ENCODE data around the gene UBE2J2. TPM values are rescaled to one million over a fixed set of nuclear protein-coding genes. Genes with fewer than 3 reads are reported as not detected.

The UBE2J2 gene
- total and polyA plus RNA-seq, 4 donors, result 36.0 to 57.4 (median 47.1) TPM

- Histone ChIP-seq H3K4me1 (ENCODE audit: control insufficient read depth in 5 of 5, insufficient read depth in 5 of 5, low read length in 5 of 5) (peaks cover 0 to 10% (median 0%) of the 10 kb centered on the region in 5 donors), H3K4me3 (no peak overlapping the region), H3K9me3 (ENCODE audit: control insufficient read depth in 4 of 4, insufficient read depth in 3 of 4, low read length in 3 of 4) (peaks cover 0 to 4% (median 0%) of the 10 kb centered on the region in 4 donors), H3K9ac (ENCODE audit: insufficient read depth in 1 of 2, low read length in 2 of 2) (no peak overlapping the region), H3K27me3 (ENCODE audit: control insufficient read depth in 3 of 3, insufficient read depth in 3 of 3, low read length in 2 of 3) (no peaks in the 10 kb centered on the region), H3K36me3 (ENCODE audit: control insufficient read depth in 4 of 4, insufficient read depth in 4 of 4, low read length in 4 of 4) (peaks cover 6 to 45% (median 12%) of the 10 kb centered on the region in 4 donors), H3K27ac (ENCODE audit: low read depth in 1 of 2, low read length in 1 of 2) (no peak overlapping the region)
- no peak for TF ChIP-seq CTCF (IDR thresholded peaks at IDR 0.05; ENCODE audit: control extremely low read depth, extremely low read depth)
- WGBS, 2 donors, result 86 to 90% methylated on average over 10 of the region's 10 CpGs
- DNase-seq (no peak), ATAC-seq (ENCODE audit: insufficient read depth, low FRiP score) (no peak)
These were observed 8.8 kb downstream of the UBE2J2 start for GRCh38 chr1:1264868-1265272.

- Histone ChIP-seq H3K4me3 (no peak overlapping the region), H3K9me3 (ENCODE audit: control insufficient read depth in 4 of 4, insufficient read depth in 3 of 4, low read length in 3 of 4) (peaks cover 0 to 5% (median 0%) of the 10 kb centered on the region in 4 donors), H3K27me3 (ENCODE audit: control insufficient read depth in 3 of 3, insufficient read depth in 3 of 3, low read length in 2 of 3) (no peaks in the 10 kb centered on the region), H3K9ac (ENCODE audit: insufficient read depth in 1 of 2, low read length in 2 of 2) (no peak overlapping the region), H3K27ac (ENCODE audit: low read depth in 1 of 2, low read length in 1 of 2) (no peak overlapping the region), H3K4me1 (ENCODE audit: control insufficient read depth in 5 of 5, insufficient read depth in 5 of 5, low read length in 5 of 5) (peaks cover 0 to 12% (median 0%) of the 10 kb centered on the region in 5 donors), H3K36me3 (ENCODE audit: control insufficient read depth in 4 of 4, insufficient read depth in 4 of 4, low read length in 4 of 4) (peaks cover 6 to 51% (median 13%) of the 10 kb centered on the region in 4 donors)
- 88 to 91% methylated on average over 9 of the region's 9 CpGs for WGBS, 2 donors
- no peak for DNase-seq
- ATAC-seq (ENCODE audit: insufficient read depth, low FRiP score), result no peak
- TF ChIP-seq CTCF (IDR thresholded peaks at IDR 0.05; ENCODE audit: control extremely low read depth, extremely low read depth), result no peak
These were observed 9.6 kb downstream of the UBE2J2 start for GRCh38 chr1:1264026-1264425.

GRCh38 chr1:1262758-1263157 lies 10.9 kb downstream of the UBE2J2 start:
- TF ChIP-seq CTCF (IDR thresholded peaks at IDR 0.05; ENCODE audit: control extremely low read depth, extremely low read depth), result no peak
- no peak overlapping the region for H3K4me3 ChIP-seq
- H3K36me3 ChIP-seq (ENCODE audit: control insufficient read depth in 4 of 4, insufficient read depth in 4 of 4, low read length in 4 of 4), result peaks cover 6 to 55% (median 14%) of the 10 kb centered on the region in 4 donors
- H3K9me3 ChIP-seq (ENCODE audit: control insufficient read depth in 4 of 4, insufficient read depth in 3 of 4, low read length in 3 of 4), result peaks cover 0 to 5% (median 0%) of the 10 kb centered on the region in 4 donors
- WGBS, 2 donors, result 82 to 89% methylated on average over 8 of the region's 8 CpGs
- no peak overlapping the region for H3K27ac ChIP-seq (ENCODE audit: low read depth in 1 of 2, low read length in 1 of 2)
- H3K9ac ChIP-seq (ENCODE audit: insufficient read depth in 1 of 2, low read length in 2 of 2), result no peak overlapping the region
- no peak for ATAC-seq (ENCODE audit: insufficient read depth, low FRiP score)
- no peak for DNase-seq
- peaks cover 0 to 12% (median 0%) of the 10 kb centered on the region in 5 donors for H3K4me1 ChIP-seq (ENCODE audit: control insufficient read depth in 5 of 5, insufficient read depth in 5 of 5, low read length in 5 of 5)
- H3K27me3 ChIP-seq (ENCODE audit: control insufficient read depth in 3 of 3, insufficient read depth in 3 of 3, low read length in 2 of 3), result no peaks in the 10 kb centered on the region

GRCh38 chr1:1262071-1262470 lies 11.6 kb downstream of the UBE2J2 start:
- no peak for DNase-seq
- H3K36me3 ChIP-seq (ENCODE audit: control insufficient read depth in 4 of 4, insufficient read depth in 4 of 4, low read length in 4 of 4), result peaks cover 6 to 52% (median 14%) of the 10 kb centered on the region in 4 donors
- TF ChIP-seq CTCF (IDR thresholded peaks at IDR 0.05; ENCODE audit: control extremely low read depth, extremely low read depth), result no peak
- peaks cover 0 to 10% (median 0%) of the 10 kb centered on the region in 5 donors for H3K4me1 ChIP-seq (ENCODE audit: control insufficient read depth in 5 of 5, insufficient read depth in 5 of 5, low read length in 5 of 5)
- H3K27me3 ChIP-seq (ENCODE audit: control insufficient read depth in 3 of 3, insufficient read depth in 3 of 3, low read length in 2 of 3), result no peaks in the 10 kb centered on the region
- H3K9ac ChIP-seq (ENCODE audit: insufficient read depth in 1 of 2, low read length in 2 of 2), result no peak overlapping the region
- H3K4me3 ChIP-seq, result no peak overlapping the region
- WGBS, 2 donors, result 97% methylated on average over 17 of the region's 17 CpGs
- no peak for ATAC-seq (ENCODE audit: insufficient read depth, low FRiP score)
- no peak overlapping the region for H3K27ac ChIP-seq (ENCODE audit: low read depth in 1 of 2, low read length in 1 of 2)
- H3K9me3 ChIP-seq (ENCODE audit: control insufficient read depth in 4 of 4, insufficient read depth in 3 of 4, low read length in 3 of 4), result peaks cover 0 to 5% (median 0%) of the 10 kb centered on the region in 4 donors
